ENCODE results near the gene OR1D5.
A peak's percentile ranks its signal among the peaks of the same experiment; 100 is the strongest.
"Not testable (repeated sequence)": the region's sequence is repeated elsewhere in the genome, so short reads cannot be mapped to it uniquely, and the experiment has no call there.

OR1D5 gene

GRCh38 chr17:3036800-3037199 lies 26.6 kb downstream of the OR1D5 start:
- H3K4me3 Mint-ChIP-seq: no peak overlapping the region
- H3K27me3 Mint-ChIP-seq: peaks cover 4% of the 10 kb centered on the region
- no peak overlapping the region for H3K27ac Mint-ChIP-seq
- no peaks in the 10 kb centered on the region for H3K36me3 Mint-ChIP-seq (ENCODE audit: low read depth)
- peaks cover 5% of the 10 kb centered on the region for H3K4me1 Mint-ChIP-seq (ENCODE audit: low read depth)
- no peak for DNase-seq
- no peaks in the 10 kb centered on the region for H3K9me3 Mint-ChIP-seq

- DNase-seq: peak; percentile 6
- Mint-ChIP-seq H3K27me3 (peaks cover under 1% of the 10 kb centered on the region), H3K27ac (no peak overlapping the region), H3K36me3 (ENCODE audit: low read depth) (no peaks in the 10 kb centered on the region), H3K9me3 (no peaks in the 10 kb centered on the region), H3K4me3 (no peak overlapping the region), H3K4me1 (ENCODE audit: low read depth) (peaks cover 5% of the 10 kb centered on the region)
These were observed 27.5 kb downstream of the OR1D5 start for GRCh38 chr17:3035968-3036280.

- H3K4me1 Mint-ChIP-seq (ENCODE audit: low read depth): peaks cover 5% of the 10 kb centered on the region
- no peak overlapping the region for H3K4me3 Mint-ChIP-seq
- H3K9me3 Mint-ChIP-seq: no peaks in the 10 kb centered on the region
- no peak overlapping the region for H3K27ac Mint-ChIP-seq
- no peaks in the 10 kb centered on the region for H3K27me3 Mint-ChIP-seq
- DNase-seq: peak; percentile 6
- H3K36me3 Mint-ChIP-seq (ENCODE audit: low read depth): no peaks in the 10 kb centered on the region
These were observed 28.0 kb downstream of the OR1D5 start for GRCh38 chr17:3035256-3035967.

GRCh38 chr17:3034578-3034920 lies 28.9 kb downstream of the OR1D5 start:
- Mint-ChIP-seq H3K9me3 (no peaks in the 10 kb centered on the region), H3K4me1 (ENCODE audit: low read depth) (peaks cover under 1% of the 10 kb centered on the region), H3K27me3 (no peaks in the 10 kb centered on the region), H3K36me3 (ENCODE audit: low read depth) (peaks cover under 1% of the 10 kb centered on the region), H3K27ac (no peak overlapping the region), H3K4me3 (no peak overlapping the region)
- peak; percentile 14 for DNase-seq

- Mint-ChIP-seq H3K36me3 (ENCODE audit: low read depth) (peaks cover 6% of the 10 kb centered on the region), H3K27ac (no peak overlapping the region), H3K9me3 (no peaks in the 10 kb centered on the region), H3K4me1 (ENCODE audit: low read depth) (no peaks in the 10 kb centered on the region), H3K27me3 (no peaks in the 10 kb centered on the region), H3K4me3 (no peak overlapping the region)
- no peak for DNase-seq
These were observed 29.4 kb downstream of the OR1D5 start for GRCh38 chr17:3033741-3034577.

- DNase-seq: peak; percentile 17
- H3K36me3 Mint-ChIP-seq (ENCODE audit: low read depth): peaks cover 7% of the 10 kb centered on the region
- H3K27me3 Mint-ChIP-seq: no peaks in the 10 kb centered on the region
- H3K27ac Mint-ChIP-seq: no peak overlapping the region
- no peaks in the 10 kb centered on the region for H3K9me3 Mint-ChIP-seq
- H3K4me1 Mint-ChIP-seq (ENCODE audit: low read depth): no peaks in the 10 kb centered on the region
- no peak overlapping the region for H3K4me3 Mint-ChIP-seq
These were observed 30.2 kb downstream of the OR1D5 start for GRCh38 chr17:3033248-3033640.

- Mint-ChIP-seq H3K36me3 (ENCODE audit: low read depth) (peaks cover 7% of the 10 kb centered on the region), H3K9me3 (no peaks in the 10 kb centered on the region)
- DNase-seq: peak; percentile 12
These were observed 30.9 kb downstream of the OR1D5 start for GRCh38 chr17:3032258-3033247.

GRCh38 chr17:3030852-3031470 lies 32.4 kb downstream of the OR1D5 start:
- not testable (repeated sequence) for H3K9me3 Mint-ChIP-seq; H3K4me3 Mint-ChIP-seq; H3K27me3 Mint-ChIP-seq; H3K4me1 Mint-ChIP-seq (ENCODE audit: low read depth); H3K27ac Mint-ChIP-seq
- DNase-seq: peak; percentile 15
- H3K36me3 Mint-ChIP-seq (ENCODE audit: low read depth): peaks cover 11% of the 10 kb centered on the region

More at GRCh38 chr17:3032258-3033247, 30.9 kb downstream of the OR1D5 start:
- no peak overlapping the region for H3K27ac Mint-ChIP-seq
- no peaks in the 10 kb centered on the region for H3K27me3 Mint-ChIP-seq
- no peaks in the 10 kb centered on the region for H3K4me1 Mint-ChIP-seq (ENCODE audit: low read depth)
- H3K4me3 Mint-ChIP-seq: no peak overlapping the region

- H3K27ac Mint-ChIP-seq: no peak overlapping the region
- no peak for DNase-seq
- no peak overlapping the region for H3K4me3 Mint-ChIP-seq
- H3K4me1 Mint-ChIP-seq (ENCODE audit: low read depth): no peaks in the 10 kb centered on the region
- peaks cover 11% of the 10 kb centered on the region for H3K36me3 Mint-ChIP-seq (ENCODE audit: low read depth)
- no peaks in the 10 kb centered on the region for H3K9me3 Mint-ChIP-seq
- no peaks in the 10 kb centered on the region for H3K27me3 Mint-ChIP-seq
These were observed 33.3 kb downstream of the OR1D5 start for GRCh38 chr17:3030096-3030495.

- Mint-ChIP-seq H3K36me3 (ENCODE audit: low read depth) (peaks cover 11% of the 10 kb centered on the region), H3K27ac (peak overlapping the region; percentile 18), H3K9me3 (no peaks in the 10 kb centered on the region), H3K4me3 (no peak overlapping the region), H3K27me3 (no peaks in the 10 kb centered on the region), H3K4me1 (ENCODE audit: low read depth) (no peaks in the 10 kb centered on the region)
- peak; percentile 15 for DNase-seq
These were observed 34.0 kb downstream of the OR1D5 start for GRCh38 chr17:3029213-3029913.

- H3K9me3 Mint-ChIP-seq: peaks cover 9% of the 10 kb centered on the region
- H3K27me3 Mint-ChIP-seq: no peaks in the 10 kb centered on the region
- peaks cover 20% of the 10 kb centered on the region for H3K36me3 Mint-ChIP-seq (ENCODE audit: low read depth)
- DNase-seq: peak; percentile 7
- no peak overlapping the region for H3K4me3 Mint-ChIP-seq
- H3K27ac Mint-ChIP-seq: no peak overlapping the region
- no peaks in the 10 kb centered on the region for H3K4me1 Mint-ChIP-seq (ENCODE audit: low read depth)
These were observed 35.4 kb downstream of the OR1D5 start for GRCh38 chr17:3027786-3028532.

- DNase-seq: peak; percentile 12
- no peaks in the 10 kb centered on the region for H3K27me3 Mint-ChIP-seq
- no peak overlapping the region for H3K4me3 Mint-ChIP-seq
- H3K9me3 Mint-ChIP-seq: peaks cover 14% of the 10 kb centered on the region
- H3K4me1 Mint-ChIP-seq (ENCODE audit: low read depth): no peaks in the 10 kb centered on the region
- H3K27ac Mint-ChIP-seq: no peak overlapping the region
- H3K36me3 Mint-ChIP-seq (ENCODE audit: low read depth): peaks cover 29% of the 10 kb centered on the region
These were observed 36.3 kb downstream of the OR1D5 start for GRCh38 chr17:3026856-3027751.

Measured in activated T-cell treated with anti-CD3 and anti-CD28 coated beads, Interleukin-2, amount 50 U/mL, for 24 hours (primary cell).